ENCODE data around the gene PELI2. TPM values are rescaled to one million over a fixed set of nuclear protein-coding genes. Genes with fewer than 3 reads are reported as not detected.

The PELI2 gene
- total and polyA plus RNA-seq, 2 of the 4 experiments (the other 2 are of a cell fraction) = 6.0 to 36.7 TPM

DNA sequence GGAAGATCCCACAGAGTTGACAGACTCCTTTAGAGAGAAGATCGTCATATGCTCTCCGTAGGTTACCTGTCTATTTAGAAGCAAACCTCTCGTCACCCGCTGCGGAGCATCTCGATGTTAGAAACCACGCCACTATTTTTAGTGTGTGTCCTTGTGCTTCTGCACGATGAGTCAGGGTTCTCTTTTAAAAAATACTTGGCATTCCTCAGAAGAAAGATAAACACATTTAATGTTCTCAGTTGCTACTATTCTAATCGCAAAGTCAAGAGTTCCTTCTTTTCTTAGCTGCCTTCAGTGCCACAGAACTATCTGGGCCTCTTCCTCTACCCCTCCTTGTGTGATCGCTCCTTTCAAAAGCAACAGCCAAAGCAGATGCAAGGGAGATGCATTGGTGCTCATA is 192.4 kb downstream of the PELI2 start:
- peak overlapping the region; percentile 80 for H3K4ac ChIP-seq (ENCODE audit: low read depth, low read length)
- H3K4me3 ChIP-seq (ENCODE audit: insufficient read depth, low read depth, low read length) = no peak overlapping the region
- no peaks in the 10 kb centered on the region for H3K9me3 ChIP-seq (ENCODE audit: control insufficient read depth, insufficient read depth, low read length)
- peaks cover 3% of the 10 kb centered on the region; the same call in 1 of the 2 replicates for H3K9me1 ChIP-seq (ENCODE audit: insufficient read depth, low read length)
- peak overlapping the region; percentile 41 for H2BK5ac ChIP-seq (ENCODE audit: low read depth, low read length, poor library complexity, severe bottlenecking)
- no peak overlapping the region for H3K9ac ChIP-seq (ENCODE audit: low read depth, low read length)
- H4K5ac ChIP-seq (ENCODE audit: low read depth, low read length) = peak overlapping the region; percentile 2; the same call in 1 of the 2 replicates
- intact Hi-C loops (cut with micrococcal nuclease) = no loop called here
- H3K14ac ChIP-seq (replicated peaks; ENCODE audit: low read depth, low read length) = peak overlapping the region; percentile 41
- ATAC-seq (ENCODE audit: low read depth) = peak; percentile 89
- H4K20me1 ChIP-seq (ENCODE audit: insufficient read depth, low read length) = no peaks in the 10 kb centered on the region
- H2BK20ac ChIP-seq (ENCODE audit: low read depth, low read length) = peak overlapping the region; percentile 85
- peak overlapping the region; percentile 77; the same call in 1 of the 2 replicates for H2AK5ac ChIP-seq (ENCODE audit: low read depth, low read length)
- in situ Hi-C loops (cut with MboI; ENCODE audit: low sequenced_read_pairs) = no loop called here
- H3K4me2 ChIP-seq (ENCODE audit: low read depth, low read length) = peak overlapping the region; percentile 31; the same call in 1 of the 2 replicates
- H4K8ac ChIP-seq (ENCODE audit: low read depth in 2 of 2, low read length in 2 of 2) = peak overlapping the region; percentile 22 to 48; a peak in 1 of 4 replicates
- no peaks in the 10 kb centered on the region for H3K36me3 ChIP-seq (ENCODE audit: control insufficient read depth, insufficient read depth, low read length)
- BruUV-seq (replicated peaks) = no TSS peak
- H4K91ac ChIP-seq (ENCODE audit: insufficient read depth, low read depth, low read length) = peak overlapping the region; percentile 69; the same call in 1 of the 2 replicates
- no peak overlapping the region for H2AK9ac ChIP-seq (replicated peaks; ENCODE audit: low read depth, low read length, poor library complexity)
- ChIA-PET POLR2A (ENCODE audit: unreplicated experiment) (no interaction called here), CTCF (interaction anchor here (1.1 to 1.2 kb wide), 2 partner anchors 11 to 200 kb away, joined by 3 read pairs; no protein-coding TSS in a partner anchor)
- H3K27ac ChIP-seq (ENCODE audit: insufficient read depth, low read length) = no peak overlapping the region
- H2BK120ac ChIP-seq (ENCODE audit: low read depth, low read length) = peak overlapping the region; percentile 84
- H3K79me1 ChIP-seq (ENCODE audit: low read depth in 1 of 2, low read length in 2 of 2) = no peaks in the 10 kb centered on the region
- H3K18ac ChIP-seq (ENCODE audit: low read depth, low read length) = peak overlapping the region; percentile 20; the same call in 1 of the 2 replicates
- dilution Hi-C loops (cut with HindIII; ENCODE audit: low sequenced_read_pairs, unreplicated experiment) = no loop called here
- WGBS, 2 experiments (ENCODE audit: extremely low coverage in 2 of 2, insufficient read length in 1 of 2) = no CpG with 5 or more reads among the region's 10 CpGs
- peak overlapping the region; percentile 17; the same call in 1 of the 3 replicates for H2BK15ac ChIP-seq (ENCODE audit: low read depth, low read length)
- TF ChIP-seq CHD1 (IDR thresholded peaks at IDR 0.05; ENCODE audit: low read depth, low read length) (no peak), MXI1 (IDR thresholded peaks at IDR 0.05; ENCODE audit: borderline replicate concordance, low read depth, low read length) (no peak), MAFK (IDR thresholded peaks at IDR 0.05; ENCODE audit: low read depth, low read length) (no peak), RAD21 (IDR thresholded peaks at IDR 0.05; ENCODE audit: low read length) (no peak), NFE2L2 (IDR thresholded peaks at IDR 0.05; ENCODE audit: low read depth, low read length) (peak; percentile 11; the same call in 1 of the 2 replicates), SMC3 (IDR thresholded peaks at IDR 0.05; ENCODE audit: low read depth, low read length) (no peak), RFX5 (IDR thresholded peaks at IDR 0.05; ENCODE audit: low read depth, low read length) (no peak), FOS (IDR thresholded peaks at IDR 0.05; ENCODE audit: low read depth, low read length) (0 out of 2 replicates have a peak, but pooled peaks have one; percentile 28), RCOR1 (IDR thresholded peaks at IDR 0.05; ENCODE audit: insufficient replicate concordance, low read length) (no peak), MAZ (IDR thresholded peaks at IDR 0.05; ENCODE audit: borderline replicate concordance, low read depth, low read length) (no peak)
- TF ChIP-seq, protein P1, sequence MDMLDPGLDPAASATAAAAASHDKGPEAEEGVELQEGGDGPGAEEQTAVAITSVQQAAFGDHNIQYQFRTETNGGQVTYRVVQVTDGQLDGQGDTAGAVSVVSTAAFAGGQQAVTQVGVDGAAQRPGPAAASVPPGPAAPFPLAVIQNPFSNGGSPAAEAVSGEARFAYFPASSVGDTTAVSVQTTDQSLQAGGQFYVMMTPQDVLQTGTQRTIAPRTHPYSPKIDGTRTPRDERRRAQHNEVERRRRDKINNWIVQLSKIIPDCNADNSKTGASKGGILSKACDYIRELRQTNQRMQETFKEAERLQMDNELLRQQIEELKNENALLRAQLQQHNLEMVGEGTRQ (IDR thresholded peaks at IDR 0.05; ENCODE audit: low read depth, low read length) = no peak
- TF ChIP-seq, protein P2, sequence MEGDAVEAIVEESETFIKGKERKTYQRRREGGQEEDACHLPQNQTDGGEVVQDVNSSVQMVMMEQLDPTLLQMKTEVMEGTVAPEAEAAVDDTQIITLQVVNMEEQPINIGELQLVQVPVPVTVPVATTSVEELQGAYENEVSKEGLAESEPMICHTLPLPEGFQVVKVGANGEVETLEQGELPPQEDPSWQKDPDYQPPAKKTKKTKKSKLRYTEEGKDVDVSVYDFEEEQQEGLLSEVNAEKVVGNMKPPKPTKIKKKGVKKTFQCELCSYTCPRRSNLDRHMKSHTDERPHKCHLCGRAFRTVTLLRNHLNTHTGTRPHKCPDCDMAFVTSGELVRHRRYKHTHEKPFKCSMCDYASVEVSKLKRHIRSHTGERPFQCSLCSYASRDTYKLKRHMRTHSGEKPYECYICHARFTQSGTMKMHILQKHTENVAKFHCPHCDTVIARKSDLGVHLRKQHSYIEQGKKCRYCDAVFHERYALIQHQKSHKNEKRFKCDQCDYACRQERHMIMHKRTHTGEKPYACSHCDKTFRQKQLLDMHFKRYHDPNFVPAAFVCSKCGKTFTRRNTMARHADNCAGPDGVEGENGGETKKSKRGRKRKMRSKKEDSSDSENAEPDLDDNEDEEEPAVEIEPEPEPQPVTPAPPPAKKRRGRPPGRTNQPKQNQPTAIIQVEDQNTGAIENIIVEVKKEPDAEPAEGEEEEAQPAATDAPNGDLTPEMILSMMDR (conservative IDR thresholded peaks at IDR 0.05; ENCODE audit: low read depth, low read length) = no peak
- no peak overlapping the region; the same call in 1 of the 2 replicates for H3K56ac ChIP-seq (ENCODE audit: extremely low read depth, insufficient read depth, low read length)
- H2AFZ ChIP-seq (replicated peaks; ENCODE audit: low read length, poor library complexity) = peak overlapping the region; percentile 45
- H3K27me3 ChIP-seq (ENCODE audit: control insufficient read depth, insufficient read depth, low read length) = no peaks in the 10 kb centered on the region
- peak overlapping the region; percentile 34 for H3K23ac ChIP-seq (ENCODE audit: low read depth, low read length)
- peaks cover 3% of the 10 kb centered on the region for H3K4me1 ChIP-seq (ENCODE audit: control insufficient read depth, insufficient read depth, low read length)
- DNase-seq = peak; percentile 59
